Measurements from ENCODE around the gene LRFN4.

Gene LRFN4

GRCh38 chr11:66858939-66859685 lies 2.2 kb downstream of the LRFN4 start:
- DNase-seq, result no peak

- no peak for DNase-seq
These were observed 3.0 kb downstream of the LRFN4 start for GRCh38 chr11:66859686-66860448.

GRCh38 chr11:66860449-66860831 lies 3.6 kb downstream of the LRFN4 start:
- DNase-seq, result no peak

GRCh38 chr11:66861038-66861773 lies 4.3 kb downstream of the LRFN4 start:
- no peak for DNase-seq

GRCh38 chr11:66861774-66862558 lies 5.1 kb downstream of the LRFN4 start:
- no peak for DNase-seq

GRCh38 chr11:66862559-66863037 lies 5.7 kb downstream of the LRFN4 start:
- no peak for DNase-seq

GRCh38 chr11:66863428-66864125 lies 6.7 kb downstream of the LRFN4 start:
- no peak for DNase-seq

- DNase-seq, result no peak
These were observed 7.5 kb downstream of the LRFN4 start for GRCh38 chr11:66864172-66864901.

GRCh38 chr11:66864924-66865697 lies 8.2 kb downstream of the LRFN4 start:
- no peak for DNase-seq

- DNase-seq, result no peak
These were observed 9.1 kb downstream of the LRFN4 start for GRCh38 chr11:66866007-66866406.

GRCh38 chr11:66866511-66866986 lies 9.7 kb downstream of the LRFN4 start:
- DNase-seq, result no peak

- DNase-seq, result no peak
These were observed 10.7 kb downstream of the LRFN4 start for GRCh38 chr11:66867425-66868040.

- DNase-seq, result no peak
These were observed 11.3 kb downstream of the LRFN4 start for GRCh38 chr11:66868082-66868725.

- peak; percentile 75 to 81 for DNase-seq
These were observed 12.1 kb downstream of the LRFN4 start for GRCh38 chr11:66868726-66869566.

GRCh38 chr11:66869567-66869870 lies 12.7 kb downstream of the LRFN4 start:
- DNase-seq, result no peak

GRCh38 chr11:66870131-66870530 lies 13.3 kb downstream of the LRFN4 start:
- DNase-seq, result no peak

GRCh38 chr11:66870616-66871520 lies 14.0 kb downstream of the LRFN4 start:
- DNase-seq, result no peak

Data from stimulated activated CD4-positive, alpha-beta T cell treated with anti-CD3 and anti-CD28 coated beads, Interleukin-4, amount 100 ng/mL, for 4 hours (primary cell).